K562 (cell line): ENCODE measurements around the gene KIAA0825. TPM values are rescaled to one million over a fixed set of nuclear protein-coding genes. Genes with fewer than 3 reads are reported as not detected.
A peak's percentile ranks its signal among the peaks of the same experiment; 100 is the strongest.

Experiments
- ATAC-seq: fragments of 200-7000 bp; cut with Tn5 transposase; 3 replicates; pipeline ENCODE4 v1.9.1; 2020; ENCODE audit warnings: moderate library complexity
- BruUV-seq: library from RNA; stranded (reverse); fragments of 400-500 nt; replicated peaks from 2 replicates; lab custom pipeline; 2021; lab: Mats Ljungman, UMichigan
- CTCF ChIA-PET: fragments of 300-600 bp; formaldehyde crosslinking; extraction: SDS; loops from one replicate; lab custom pipeline; 2021; ENCODE audit warnings: low intra/inter-chr PET ratio; lab: Yijun Ruan, JAX
- POLR2A ChIA-PET: fragments of 300-600, 350-650 bp; sonication (Branson Sonifier 250); formaldehyde crosslinking; extraction: SDS; loops from one replicate; lab custom pipeline; 2021; ENCODE audit warnings: antibody characterized with exemption, inconsistent platforms; lab: Yijun Ruan, JAX
- DNase-seq, 4 experiments: peaks; one replicate each; pipeline versions ENCODE4 v3.0.0 to v3.0.0-alpha.2; 2011 to 2018; ENCODE audit warnings: low spot score in 3 of 4, mixed read lengths in 3 of 4; ENCODE audit errors: extremely low read depth in 1 of 4
- FAIRE-seq: peaks from 2 replicates; lab custom pipeline; 2011; peaks lifted over from hg19 to GRCh38; lab: Jason Lieb, UNC
- H2AFZ ChIP-seq: 2 replicates; pipeline ENCODE4 v1.6.0; 2011; ENCODE audit warnings: low read depth, low read length, control low read depth, inconsistent platforms
- H3K27ac ChIP-seq: fragments of 200-600 bp; 3 replicates; pipeline ENCODE4 v1.8.0; 2011; ENCODE audit warnings: low read depth, mild to moderate bottlenecking, control low read depth, inconsistent platforms, low read length, moderate library complexity, mixed read lengths; ENCODE audit errors: extremely low read depth
- H3K27me3 ChIP-seq, 2 experiments: fragments of 300-600 bp in 1 of 2; 2 replicates in 1 of 2; 3 replicates in 1 of 2; pipeline versions ENCODE4 v1.6.0 to v1.8.0; 2011; ENCODE audit warnings: inconsistent platforms in 2 of 2, low read length in 2 of 2, mild to moderate bottlenecking in 1 of 2, mixed read lengths in 1 of 2, moderate library complexity in 1 of 2; ENCODE audit not compliant: control insufficient read depth in 2 of 2, insufficient read depth in 2 of 2
- H3K36me3 ChIP-seq: fragments of 300-600 bp; 3 replicates; pipeline ENCODE4 v1.8.0; 2011; ENCODE audit warnings: mild to moderate bottlenecking, low read length, inconsistent platforms; ENCODE audit not compliant: control insufficient read depth, insufficient read depth
- H3K4me1 ChIP-seq, 2 experiments: fragments of 200-600 bp in 1 of 2; replicated peaks in 1 of 2; 2 replicates in 1 of 2; 3 replicates in 1 of 2; pipeline versions ENCODE4 v1.5.1 to v1.8.0; 2011; ENCODE audit warnings: inconsistent platforms in 2 of 2, low read length in 2 of 2, mild to moderate bottlenecking in 1 of 2, mixed read lengths in 1 of 2, moderate library complexity in 1 of 2; ENCODE audit not compliant: control insufficient read depth in 2 of 2, insufficient read depth in 2 of 2
- H3K4me2 ChIP-seq: 2 replicates; pipeline ENCODE4 v1.6.1; 2011; ENCODE audit warnings: low read length, control low read depth, inconsistent platforms, mixed read lengths; ENCODE audit not compliant: insufficient read depth
- H3K4me3 ChIP-seq: fragments of 200-600 bp; sonication (generic), shearing (Covaris generic); 2 replicates; pipeline ENCODE4 v1.5.1; 2016; ENCODE audit warnings: control low read depth, inconsistent platforms
- H3K79me2 ChIP-seq: fragments of 200-600 bp; 3 replicates; pipeline ENCODE4 v1.8.0; 2011; ENCODE audit warnings: low read length, inconsistent platforms; ENCODE audit not compliant: control insufficient read depth, insufficient read depth
- H3K9ac ChIP-seq, 2 experiments: 2 replicates each; pipeline versions ENCODE4 v1.6.0 to v1.6.1; 2011; ENCODE audit warnings: low read depth in 2 of 2, low read length in 2 of 2, control low read depth in 1 of 2, inconsistent platforms in 1 of 2, mild to moderate bottlenecking in 1 of 2, mixed read lengths in 1 of 2; ENCODE audit not compliant: insufficient read depth in 1 of 2
- H3K9me1 ChIP-seq: one replicate; pipeline ENCODE4 v1.6.0; 2011; ENCODE audit warnings: inconsistent platforms, mild to moderate bottlenecking, low read length, moderate library complexity; ENCODE audit not compliant: control insufficient read depth, insufficient read depth
- H3K9me3 ChIP-seq: replicated peaks from 2 replicates; pipeline ENCODE4 v1.5.1; 2011; ENCODE audit warnings: low read depth, low read length, inconsistent platforms; ENCODE audit not compliant: control insufficient read depth, insufficient read depth
- H4K20me1 ChIP-seq: replicated peaks from 2 replicates; pipeline ENCODE4 v1.6.1; 2011; ENCODE audit warnings: low read length, inconsistent platforms, mixed read lengths; ENCODE audit not compliant: control insufficient read depth, insufficient read depth
- HNRNPL ChIP-seq: fragments of 200-400 bp; formaldehyde crosslinking; IDR thresholded peaks from 2 replicates; pipeline ENCODE4 v1.6.1; 2017; ENCODE audit warnings: low read depth, mild to moderate bottlenecking, low read length
- ILF3 ChIP-seq: fragments of 450-650 bp; IDR thresholded peaks from 2 replicates; pipeline ENCODE4 v1.6.1; 2018; ENCODE audit warnings: antibody characterized with exemption, mild to moderate bottlenecking, moderate library complexity, borderline replicate concordance
- MCM2 ChIP-seq: fragments of 450-650 bp; IDR thresholded peaks from 2 replicates; pipeline ENCODE4 v1.6.1; 2017; ENCODE audit warnings: low read depth, mild to moderate bottlenecking
- SMAD3 ChIP-seq: fragments of 450-650 bp; formaldehyde crosslinking; conservative IDR thresholded peaks from 2 replicates; pipeline ENCODE4 v1.4.0; 2020; ENCODE audit warnings: mild to moderate bottlenecking
- SMAD4 ChIP-seq: fragments of 250-450 bp; sonication (Bioruptor Pico); conservative IDR thresholded peaks from 2 replicates; pipeline ENCODE4 v1.8.0; 2021; ENCODE audit warnings: inconsistent platforms, mild to moderate bottlenecking, moderate library complexity
- TAF1 ChIP-seq: IDR thresholded peaks from 2 replicates; pipeline ENCODE4 v1.6.1; 2011; ENCODE audit warnings: mild to moderate bottlenecking, low read length, moderate library complexity; ENCODE audit not compliant: insufficient read depth, control insufficient read depth, severe bottlenecking; ENCODE audit errors: extremely low read depth
- TRIM28 ChIP-seq: fragments of 450-650 bp; IDR thresholded peaks from 2 replicates; pipeline ENCODE4 v1.6.1; 2017
- XRCC5 ChIP-seq: fragments of 200-400 bp; formaldehyde crosslinking; IDR thresholded peaks from 2 replicates; pipeline ENCODE4 v1.6.1; 2017; ENCODE audit warnings: low read depth, mild to moderate bottlenecking, low read length
- ZNF174 ChIP-seq: fragments of 250-450 bp; sonication (Bioruptor Pico); IDR thresholded peaks from 2 replicates; pipeline ENCODE4 v1.4.0; 2020; ENCODE audit warnings: mild to moderate bottlenecking
- ZNF3 ChIP-seq: fragments of 250-450 bp; sonication (Bioruptor Pico); IDR thresholded peaks from 2 replicates; pipeline ENCODE4 v1.5.0; 2021; ENCODE audit warnings: mild to moderate bottlenecking, moderate library complexity
- ZNF668 ChIP-seq: fragments of 250-450 bp; sonication (Bioruptor Pico); IDR thresholded peaks from 2 replicates; pipeline ENCODE4 v1.8.0; 2022; ENCODE audit warnings: mild to moderate bottlenecking, inconsistent platforms
- in situ Hi-C: fragments of 300-500 bp; cut with MboI; formaldehyde crosslinking; loops from 4 replicates; pipeline ENCODE4 v1.15.0; 2018; ENCODE audit warnings: inconsistent platforms, mixed read lengths
- intact Hi-C: fragments of 100-400 bp; cut with micrococcal nuclease; formaldehyde crosslinking; loops from 2 replicates; pipeline ENCODE4 v1.14.2; 2022
- polyA plus RNA-seq, 8 experiments: library from polyadenylated mRNA; depleted of rRNA in 4 of 8; stranded (reverse) in 5 of 8; unstranded in 3 of 8; fragments of >200 nt; fragmentation: Nextera tagmentation in 2 of 8; fragmentation: Illumina TruSeq in 1 of 8; extraction: Ambion mirVana in 2 of 8; extraction: Trizol in 1 of 8; gene quantifications; 2 replicates each; pipeline versions ENCODE4 v1.2.1 to v1.2.3, GENCODE V29; 2011 to 2014; ENCODE audit warnings: inconsistent platforms in 1 of 8, missing spikeins in 1 of 8
- total RNA-seq, 7 experiments: library from RNA; depleted of rRNA in 6 of 7; stranded (reverse); fragments of >200 nt in 6 of 7; fragmentation: Illumina TruSeq in 2 of 7; extraction: Trizol in 2 of 7; gene quantifications; 2 replicates each; pipeline versions ENCODE4 v1.2.1 to v1.2.3, GENCODE V29; 2011 to 2021; ENCODE audit warnings: low replicate concordance in 1 of 7
- TF ChIP-seq, protein P1 (sequence below): fragments of 450-650 bp; formaldehyde crosslinking; IDR thresholded peaks from 2 replicates; pipeline ENCODE4 v1.4.0; 2020; ENCODE audit warnings: mild to moderate bottlenecking, moderate library complexity
- TF ChIP-seq, protein P2 (sequence below): fragments of 450-650 bp; conservative IDR thresholded peaks from 2 replicates; pipeline ENCODE4 v1.6.1; 2016; ENCODE audit warnings: missing genetic modification characterization, low read depth, mild to moderate bottlenecking, control low read depth, missing compliant biosample characterization
- TF ChIP-seq, protein P3 (sequence below): IDR thresholded peaks from 3 replicates; pipeline ENCODE4 v1.6.1; 2011; ENCODE audit warnings: borderline replicate concordance, mild to moderate bottlenecking; ENCODE audit not compliant: insufficient read length, insufficient read depth
- TF ChIP-seq, protein P4 (sequence below): fragments of 450-650 bp; formaldehyde crosslinking; IDR thresholded peaks from 2 replicates; pipeline ENCODE4 v1.4.0; 2022; ENCODE audit warnings: mild to moderate bottlenecking, moderate library complexity

The KIAA0825 gene
- total and polyA plus RNA-seq, 9 of the 15 experiments (the other 6 are each of a cell fraction or from before 2014, with no cell fraction given): 0.05 to 0.36 (median 0.16) TPM; not detected in 1

DNA sequence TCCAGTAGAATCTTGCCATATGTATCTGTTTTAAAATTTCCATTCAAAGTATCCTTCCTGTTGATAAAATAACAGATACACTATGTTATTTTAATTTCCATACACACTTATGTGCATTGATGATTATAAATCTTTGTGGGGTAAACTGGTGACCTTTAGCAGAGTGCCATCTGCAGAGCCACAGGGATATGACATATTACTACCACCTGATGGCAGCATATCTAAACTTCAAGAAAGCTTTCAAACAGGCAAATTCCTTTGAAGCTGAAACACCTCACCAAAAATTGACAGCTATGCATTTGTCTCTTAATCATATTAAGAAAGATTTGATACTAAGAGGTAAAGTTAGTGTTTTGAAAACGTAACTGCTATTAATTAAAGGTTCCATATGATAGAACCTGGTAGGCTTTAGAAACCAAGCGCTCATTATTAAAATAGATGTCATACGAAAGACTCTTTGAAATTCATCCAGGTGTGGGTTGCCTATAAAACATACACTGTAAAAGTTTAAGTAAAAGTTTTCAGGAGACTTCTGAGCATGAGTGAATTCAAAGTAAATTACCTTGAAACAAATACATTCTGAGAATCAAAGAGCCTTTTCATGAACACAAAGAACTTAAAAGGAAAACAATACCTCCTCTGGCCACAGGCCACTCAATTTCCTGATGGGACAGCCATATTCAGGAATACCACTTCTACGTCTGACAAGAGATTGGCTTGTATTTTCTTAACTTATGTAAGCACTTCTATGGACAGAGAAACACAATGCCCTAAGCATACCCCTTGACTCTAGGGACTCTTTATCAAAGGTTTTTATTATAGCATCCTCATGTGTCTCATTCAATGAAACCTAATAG lies 93.3 kb downstream of the KIAA0825 start (continued):
- TF ChIP-seq, protein P1, sequence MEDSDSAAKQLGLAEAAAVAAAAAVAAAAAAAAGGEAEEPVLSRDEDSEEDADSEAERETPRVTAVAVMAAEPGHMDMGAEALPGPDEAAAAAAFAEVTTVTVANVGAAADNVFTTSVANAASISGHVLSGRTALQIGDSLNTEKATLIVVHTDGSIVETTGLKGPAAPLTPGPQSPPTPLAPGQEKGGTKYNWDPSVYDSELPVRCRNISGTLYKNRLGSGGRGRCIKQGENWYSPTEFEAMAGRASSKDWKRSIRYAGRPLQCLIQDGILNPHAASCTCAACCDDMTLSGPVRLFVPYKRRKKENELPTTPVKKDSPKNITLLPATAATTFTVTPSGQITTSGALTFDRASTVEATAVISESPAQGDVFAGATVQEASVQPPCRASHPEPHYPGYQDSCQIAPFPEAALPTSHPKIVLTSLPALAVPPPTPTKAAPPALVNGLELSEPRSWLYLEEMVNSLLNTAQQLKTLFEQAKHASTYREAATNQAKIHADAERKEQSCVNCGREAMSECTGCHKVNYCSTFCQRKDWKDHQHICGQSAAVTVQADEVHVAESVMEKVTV (CRISPR knock-in tag): peak; percentile 56; the same call in 1 of the 2 replicates

DNA sequence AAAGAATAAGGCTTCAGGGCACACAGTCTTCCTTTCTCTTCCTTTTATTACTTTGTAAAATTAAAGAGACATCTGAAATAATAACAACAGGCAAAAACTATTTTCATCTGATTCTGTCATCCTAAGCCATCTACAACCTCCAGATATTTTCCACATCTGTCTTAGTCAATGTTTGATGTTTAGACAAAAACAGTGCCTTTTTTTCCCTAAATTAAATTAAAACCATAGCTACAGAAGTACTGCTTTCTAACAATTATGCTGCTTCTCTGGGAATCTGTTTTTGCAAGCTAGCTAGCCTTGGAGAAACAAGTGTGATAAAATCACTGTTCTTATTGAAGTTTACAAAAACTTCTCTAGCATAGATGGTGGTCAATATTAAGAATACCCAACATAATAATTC lies 95.4 kb downstream of the KIAA0825 start:
- H3K9me1 ChIP-seq: no peaks in the 10 kb centered on the region
- H3K27ac ChIP-seq: no peak overlapping the region
- no peak overlapping the region for H3K9ac ChIP-seq
- H3K9me3 ChIP-seq: no peaks in the 10 kb centered on the region
- ATAC-seq (no peak), FAIRE-seq (no peak), DNase-seq (no peak)
- H3K4me3 ChIP-seq: no peak overlapping the region
- no peaks in the 10 kb centered on the region for H3K4me1 ChIP-seq
- BruUV-seq: no TSS peak
- in situ Hi-C loops: no loop called here
- H3K4me2 ChIP-seq: no peak overlapping the region
- H3K27me3 ChIP-seq: no peaks in the 10 kb centered on the region
- H2AFZ ChIP-seq: no peak overlapping the region
- POLR2A ChIA-PET: interaction anchor here (0.9 kb wide), 1 partner anchor 15 kb away, joined by 3 read pairs; no protein-coding TSS in a partner anchor
- CTCF ChIA-PET: interaction anchor here (1.3 kb wide), 1 partner anchor 215 kb away, joined by 4 read pairs; no protein-coding TSS in a partner anchor
- no peaks in the 10 kb centered on the region for H3K79me2 ChIP-seq
- H3K36me3 ChIP-seq: no peaks in the 10 kb centered on the region
- no peaks in the 10 kb centered on the region for H4K20me1 ChIP-seq
- intact Hi-C loops: no loop called here
- TF ChIP-seq, protein P2, sequence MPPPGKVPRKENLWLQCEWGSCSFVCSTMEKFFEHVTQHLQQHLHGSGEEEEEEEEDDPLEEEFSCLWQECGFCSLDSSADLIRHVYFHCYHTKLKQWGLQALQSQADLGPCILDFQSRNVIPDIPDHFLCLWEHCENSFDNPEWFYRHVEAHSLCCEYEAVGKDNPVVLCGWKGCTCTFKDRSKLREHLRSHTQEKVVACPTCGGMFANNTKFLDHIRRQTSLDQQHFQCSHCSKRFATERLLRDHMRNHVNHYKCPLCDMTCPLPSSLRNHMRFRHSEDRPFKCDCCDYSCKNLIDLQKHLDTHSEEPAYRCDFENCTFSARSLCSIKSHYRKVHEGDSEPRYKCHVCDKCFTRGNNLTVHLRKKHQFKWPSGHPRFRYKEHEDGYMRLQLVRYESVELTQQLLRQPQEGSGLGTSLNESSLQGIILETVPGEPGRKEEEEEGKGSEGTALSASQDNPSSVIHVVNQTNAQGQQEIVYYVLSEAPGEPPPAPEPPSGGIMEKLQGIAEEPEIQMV (tag): no peak
- TF ChIP-seq TRIM28 (no peak), HNRNPL (no peak), ZNF174 (CRISPR knock-in tag) (no peak), XRCC5 (no peak), ILF3 (no peak), SMAD4 (CRISPR knock-in tag) (no peak), ZNF3 (no peak), SMAD3 (CRISPR knock-in tag) (no peak), TAF1 (no peak), ZNF668 (CRISPR knock-in tag) (no peak), MCM2 (no peak)
- TF ChIP-seq, protein P3, sequence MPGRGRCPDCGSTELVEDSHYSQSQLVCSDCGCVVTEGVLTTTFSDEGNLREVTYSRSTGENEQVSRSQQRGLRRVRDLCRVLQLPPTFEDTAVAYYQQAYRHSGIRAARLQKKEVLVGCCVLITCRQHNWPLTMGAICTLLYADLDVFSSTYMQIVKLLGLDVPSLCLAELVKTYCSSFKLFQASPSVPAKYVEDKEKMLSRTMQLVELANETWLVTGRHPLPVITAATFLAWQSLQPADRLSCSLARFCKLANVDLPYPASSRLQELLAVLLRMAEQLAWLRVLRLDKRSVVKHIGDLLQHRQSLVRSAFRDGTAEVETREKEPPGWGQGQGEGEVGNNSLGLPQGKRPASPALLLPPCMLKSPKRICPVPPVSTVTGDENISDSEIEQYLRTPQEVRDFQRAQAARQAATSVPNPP: no peak
- TF ChIP-seq, protein P4, sequence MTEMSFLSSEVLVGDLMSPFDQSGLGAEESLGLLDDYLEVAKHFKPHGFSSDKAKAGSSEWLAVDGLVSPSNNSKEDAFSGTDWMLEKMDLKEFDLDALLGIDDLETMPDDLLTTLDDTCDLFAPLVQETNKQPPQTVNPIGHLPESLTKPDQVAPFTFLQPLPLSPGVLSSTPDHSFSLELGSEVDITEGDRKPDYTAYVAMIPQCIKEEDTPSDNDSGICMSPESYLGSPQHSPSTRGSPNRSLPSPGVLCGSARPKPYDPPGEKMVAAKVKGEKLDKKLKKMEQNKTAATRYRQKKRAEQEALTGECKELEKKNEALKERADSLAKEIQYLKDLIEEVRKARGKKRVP (CRISPR knock-in tag): no peak
